GM12873 (cell line): Measurements from ENCODE around the gene DROSHA.

Experiments used
- CTCF ChIP-seq: IDR thresholded peaks from 2 replicates; pipeline ENCODE4 v1.5.1; 2012; ENCODE audit warnings: low read depth, mild to moderate bottlenecking, moderate library complexity, low read length, control low read depth; ENCODE audit not compliant: insufficient read depth; ENCODE audit errors: missing control alignments

DROSHA gene

GRCh38 chr5:31362931-31363568 lies 168.8 kb downstream of the DROSHA start:
- no peak for TF ChIP-seq CTCF

- no peak for TF ChIP-seq CTCF
Measured at GRCh38 chr5:31362529-31362900, 169.4 kb downstream of the DROSHA start.

GRCh38 chr5:31361234-31361633 lies 170.7 kb downstream of the DROSHA start:
- no peak for TF ChIP-seq CTCF

- no peak for TF ChIP-seq CTCF
Measured at GRCh38 chr5:31359839-31360238, 172.1 kb downstream of the DROSHA start.

- no peak for TF ChIP-seq CTCF
Measured at GRCh38 chr5:31357038-31357437, 174.9 kb downstream of the DROSHA start.

- no peak for TF ChIP-seq CTCF
Measured at GRCh38 chr5:31355337-31355736, 176.6 kb downstream of the DROSHA start.
